ENCODE measurements around the gene ZFAND2B. TPM values are rescaled to one million over a fixed set of nuclear protein-coding genes. Genes with fewer than 3 reads are reported as not detected.
A peak's percentile ranks its signal among the peaks of the same experiment; 100 is the strongest.
"Not testable (repeated sequence)": the region's sequence is repeated elsewhere in the genome, so short reads cannot be mapped to it uniquely, and the experiment has no call there.

ZFAND2B gene
- polyA plus RNA-seq, 1 experiment = 62.9 TPM

- Histone ChIP-seq H3K27me3 (ENCODE audit: control insufficient read depth, insufficient read depth, low read length) (peaks cover 5% of the 10 kb centered on the region), H3K36me3 (ENCODE audit: control insufficient read depth, insufficient read depth, low read length) (no peaks in the 10 kb centered on the region), H3K4me3 (ENCODE audit: low read depth, low read length) (peak within 1 kb of the TSS; percentile 52)
- TF ChIP-seq CTCF (IDR thresholded peaks at IDR 0.05; ENCODE audit: insufficient read depth, low read depth, low read length) = peak; percentile 4; the same call in 1 of the 2 replicates
- POLR2A ChIA-PET = interaction anchor here (0.6 kb wide), 1 partner anchor 164 kb away, joined by 4 read pairs; the partner anchor contains the start of gene DES
- CTCF ChIA-PET = interaction anchor here (0.9 to 9.5 kb wide), 5 partner anchors 9 to 83 kb away, joined by 3 to 61 read pairs (median 4); partner anchors contain the start of gene DNAJB2
- DNase-seq (ENCODE audit: low read depth) = no peak
Measured at GRCh38 chr2:219253753-219254589, 47.4 kb downstream of the ZFAND2B start, which contains the start of gene TUBA4A. TSS of gene TUBA4A (minus strand) at chr2:219253918. CDS start at chr2:219253858, 60 bp downstream.

GRCh38 chr2:219254590-219255201 is 48.1 kb downstream of the ZFAND2B start:
- POLR2A ChIA-PET = no interaction called here
- CTCF ChIA-PET = interaction anchor here (1.3 to 9.5 kb wide), 3 partner anchors 23 to 83 kb away, joined by 3 to 61 read pairs (median 24); partner anchors contain the start of gene DNAJB2
- H3K4me3 ChIP-seq (ENCODE audit: low read depth, low read length) = peak overlapping the region; percentile 52
- DNase-seq (ENCODE audit: low read depth) = no peak
- H3K36me3 ChIP-seq (ENCODE audit: control insufficient read depth, insufficient read depth, low read length) = no peaks in the 10 kb centered on the region
- peaks cover 6% of the 10 kb centered on the region for H3K27me3 ChIP-seq (ENCODE audit: control insufficient read depth, insufficient read depth, low read length)
- TF ChIP-seq CTCF (IDR thresholded peaks at IDR 0.05; ENCODE audit: insufficient read depth, low read depth, low read length) = 0 out of 2 replicates have a peak, but pooled peaks have one; percentile 1

GRCh38 chr2:219258942-219259341 is 52.4 kb downstream of the ZFAND2B start:
- CTCF ChIA-PET = interaction anchor here (0.8 to 3.6 kb wide), 3 partner anchors 9 to 36 kb away, joined by 3 to 16 read pairs (median 4); no protein-coding TSS in a partner anchor
- POLR2A ChIA-PET; H3K4me3 ChIP-seq (ENCODE audit: low read depth, low read length); H3K36me3 ChIP-seq (ENCODE audit: control insufficient read depth, insufficient read depth, low read length); DNase-seq (ENCODE audit: low read depth): not testable (repeated sequence)
- H3K27me3 ChIP-seq (ENCODE audit: control insufficient read depth, insufficient read depth, low read length) = peaks cover 12% of the 10 kb centered on the region

Other genes starting within 250 kb of the ZFAND2B start
- 0.02 TPM in 1 of 2 replicates, not detected in the other for gene CDK5R2, start 247.1 kb upstream of the ZFAND2B start, polyA plus RNA-seq (2011; rRNA removed)
- not detected in 2 replicates for gene FEV, start 221.6 kb upstream of the ZFAND2B start, polyA plus RNA-seq (2011; rRNA removed)
- 0.26 TPM in 1 of 2 replicates, not detected in the other for gene CRYBA2, start 213.4 kb upstream of the ZFAND2B start, polyA plus RNA-seq (2011; rRNA removed)
- gene CFAP65, start 165.3 kb upstream of the ZFAND2B start, polyA plus RNA-seq (2011; rRNA removed) = not detected in 2 replicates
- gene IHH, start 145.9 kb upstream of the ZFAND2B start, polyA plus RNA-seq (2011; rRNA removed) = 0.05 TPM in 2 replicates
- 23.9 and 24.1 TPM in 2 replicates for gene NHEJ1, start 46.0 kb upstream of the ZFAND2B start, polyA plus RNA-seq (2011; rRNA removed)
- 1.1 and 1.3 TPM in 2 replicates for gene SLC23A3, start 36.8 kb upstream of the ZFAND2B start, polyA plus RNA-seq (2011; rRNA removed)
- 43.5 and 66.9 TPM in 2 replicates for gene CNPPD1, start 29.9 kb upstream of the ZFAND2B start, polyA plus RNA-seq (2011; rRNA removed)
- 95.9 and 131 TPM in 2 replicates for gene RETREG2, start 28.5 kb upstream of the ZFAND2B start, polyA plus RNA-seq (2011; rRNA removed)
- 20.3 and 33.4 TPM in 2 replicates for gene ABCB6, start 12.2 kb downstream of the ZFAND2B start, polyA plus RNA-seq (2011; rRNA removed)
- 105 and 132 TPM in 2 replicates for gene ATG9A, start 22.9 kb downstream of the ZFAND2B start, polyA plus RNA-seq (2011; rRNA removed)
- gene ANKZF1, start 23.0 kb downstream of the ZFAND2B start, polyA plus RNA-seq (2011; rRNA removed) = 30.0 and 37.7 TPM in 2 replicates
- 9.4 and 9.5 TPM in 2 replicates for gene GLB1L, start 38.7 kb downstream of the ZFAND2B start, polyA plus RNA-seq (2011; rRNA removed)
- 41.6 and 64.2 TPM in 2 replicates for gene STK16, start 38.7 kb downstream of the ZFAND2B start, polyA plus RNA-seq (2011; rRNA removed)
- not detected in 2 replicates for gene TUBA4B, start 46.5 kb downstream of the ZFAND2B start, polyA plus RNA-seq (2011; rRNA removed)
- gene TUBA4A, start 47.1 kb downstream of the ZFAND2B start, polyA plus RNA-seq (2011; rRNA removed) = 16.8 and 23.0 TPM in 2 replicates
- gene DNAJB2, start 72.6 kb downstream of the ZFAND2B start, polyA plus RNA-seq (2011; rRNA removed) = 45.0 and 57.3 TPM in 2 replicates
- gene PTPRN, start 102.6 kb downstream of the ZFAND2B start, polyA plus RNA-seq (2011; rRNA removed) = 3.2 and 7.0 TPM in 2 replicates
- gene RESP18, start 126.0 kb downstream of the ZFAND2B start, polyA plus RNA-seq (2011; rRNA removed) = not detected in 2 replicates
- 69.2 and 134 TPM in 2 replicates for gene DNPEP, start 181.1 kb downstream of the ZFAND2B start, polyA plus RNA-seq (2011; rRNA removed)
- gene DES, start 211.6 kb downstream of the ZFAND2B start, polyA plus RNA-seq (2011; rRNA removed) = 5.4 and 7.0 TPM in 2 replicates
- 47.0 and 69.9 TPM in 2 replicates for gene SPEG, start 228.1 kb downstream of the ZFAND2B start, polyA plus RNA-seq (2011; rRNA removed)

Data from BJ (cell line).